SK-N-SH (cell line): ENCODE results near the gene COLEC12. TPM values are rescaled to one million over a fixed set of nuclear protein-coding genes. Genes with fewer than 3 reads are reported as not detected.

Experiments
- CTCF ChIA-PET: fragments of 300-600, 350-600 bp; formaldehyde crosslinking; extraction: SDS; loops from one replicate; lab custom pipeline; 2021; lab: Yijun Ruan, JAX
- POLR2A ChIA-PET: fragments of 350-600 bp; sonication (Branson Sonifier 250); formaldehyde crosslinking; extraction: SDS; loops from one replicate; lab custom pipeline; 2020; ENCODE audit warnings: antibody characterized with exemption, inconsistent platforms; lab: Yijun Ruan, JAX
- DNase-seq: peaks from one replicate; pipeline ENCODE4 v3.0.0; 2012
- H2AFZ ChIP-seq: fragments of 200-600 bp; sonication (generic); 2 replicates; pipeline ENCODE4 v1.8.1; 2016; ENCODE audit warnings: antibody characterized with exemption, mild to moderate bottlenecking, low read depth
- H3F3A ChIP-seq: fragments of 200-600 bp; sonication (generic); replicated peaks from 2 replicates; pipeline ENCODE3; 2016; ENCODE audit warnings: antibody characterized with exemption, mild to moderate bottlenecking; ENCODE audit not compliant: insufficient read depth
- H3K27ac ChIP-seq, 2 experiments: fragments of 200-500 bp in 1 of 2; fragments of 200-600 bp in 1 of 2; sonication (Bioruptor generic) in 1 of 2; sonication (generic), shearing (Covaris generic) in 1 of 2; 2 replicates each; pipeline versions ENCODE4 v1.5.1 to v1.6.1; 2014 to 2016; ENCODE audit warnings: low read depth in 2 of 2, inconsistent platforms in 1 of 2, low read length in 1 of 2, mild to moderate bottlenecking in 1 of 2, mixed read lengths in 1 of 2
- H3K27me3 ChIP-seq: fragments of 200-600 bp; sonication (generic), shearing (Covaris generic); 2 replicates; pipeline ENCODE4 v1.6.1; 2016; ENCODE audit warnings: mixed run types; ENCODE audit not compliant: insufficient read depth
- H3K36me3 ChIP-seq, 2 experiments: fragments of 200-500 bp in 1 of 2; fragments of 200-600 bp in 1 of 2; sonication (Bioruptor generic) in 1 of 2; sonication (generic) in 1 of 2; replicated peaks in 1 of 2; 2 replicates each; pipeline versions ENCODE3 to v1.5.1; 2014 to 2016; ENCODE audit warnings: low read length in 1 of 2, mild to moderate bottlenecking in 1 of 2; ENCODE audit not compliant: insufficient read depth in 2 of 2, control insufficient read depth in 1 of 2
- H3K4me1 ChIP-seq, 2 experiments: fragments of 200-500 bp in 1 of 2; fragments of 200-600 bp in 1 of 2; sonication (Bioruptor generic) in 1 of 2; sonication (generic), shearing (Covaris generic) in 1 of 2; 2 replicates each; pipeline versions ENCODE4 v1.5.1 to v1.6.1; 2014 to 2016; ENCODE audit warnings: low read depth in 1 of 2, low read length in 1 of 2, mixed run types in 1 of 2; ENCODE audit not compliant: insufficient read depth in 2 of 2, control insufficient read depth in 1 of 2
- H3K4me2 ChIP-seq: fragments of 200-600 bp; sonication (generic), shearing (Covaris generic); 2 replicates; pipeline ENCODE4 v1.6.1; 2017; ENCODE audit warnings: mixed run types
- H3K4me3 ChIP-seq, 2 experiments: fragments of 200-500 bp in 1 of 2; fragments of 200-600 bp in 1 of 2; sonication (Bioruptor generic) in 1 of 2; sonication (generic), shearing (Covaris generic) in 1 of 2; 2 replicates each; pipeline versions ENCODE4 v1.5.1 to v1.8.1; 2014 to 2016; ENCODE audit warnings: low read depth in 2 of 2, inconsistent platforms in 1 of 2, low read length in 1 of 2, mild to moderate bottlenecking in 1 of 2, mixed read lengths in 1 of 2, moderate library complexity in 1 of 2
- H3K79me2 ChIP-seq: fragments of 200-600 bp; sonication (generic); 2 replicates; pipeline ENCODE4 v1.8.1; 2017; ENCODE audit warnings: mild to moderate bottlenecking; ENCODE audit not compliant: insufficient read depth
- H3K9ac ChIP-seq: fragments of 200-600 bp; sonication (generic); 2 replicates; pipeline ENCODE4 v1.6.1; 2017; ENCODE audit warnings: mixed run types
- H3K9me2 ChIP-seq: fragments of 200-600 bp; sonication (generic); 2 replicates; pipeline ENCODE4 v1.6.1; 2017; ENCODE audit warnings: mixed run types
- H3K9me3 ChIP-seq: fragments of 200-600 bp; sonication (generic); 2 replicates; pipeline ENCODE4 v1.6.1; 2017; ENCODE audit warnings: mixed run types, mild to moderate bottlenecking, moderate library complexity
- H4K20me1 ChIP-seq: fragments of 200-600 bp; sonication (generic); 2 replicates; pipeline ENCODE4 v1.6.1; 2017; ENCODE audit warnings: mild to moderate bottlenecking, mixed run types; ENCODE audit not compliant: insufficient read depth
- CHD2 ChIP-seq: fragments of 150-350 bp; IDR thresholded peaks from 2 replicates; pipeline ENCODE4 v1.6.1; 2018; ENCODE audit warnings: low read length; ENCODE audit not compliant: partially characterized antibody
- ELF1 ChIP-seq: IDR thresholded peaks from 2 replicates; pipeline ENCODE4 v1.4.0; 2012
- FOSL2 ChIP-seq: IDR thresholded peaks from 2 replicates; pipeline ENCODE4 v1.4.0; 2012; ENCODE audit warnings: low read depth, mild to moderate bottlenecking, moderate library complexity, borderline replicate concordance
- FOXM1 ChIP-seq: IDR thresholded peaks from 2 replicates; pipeline ENCODE4 v1.4.0; 2012; ENCODE audit warnings: low read depth, mild to moderate bottlenecking
- GABPA ChIP-seq: IDR thresholded peaks from 2 replicates; pipeline ENCODE4 v1.4.0; 2012; ENCODE audit warnings: low read depth, mild to moderate bottlenecking
- GATA2 ChIP-seq: sonication (generic); formaldehyde crosslinking; IDR thresholded peaks from 2 replicates; pipeline ENCODE4 v1.5.0; 2020; ENCODE audit warnings: mild to moderate bottlenecking, missing genetic modification reagents
- MXI1 ChIP-seq: IDR thresholded peaks from 2 replicates; pipeline ENCODE4 v1.6.1; 2012; ENCODE audit warnings: mild to moderate bottlenecking, low read depth, low read length, improper control_type of control experiment
- NFIC ChIP-seq: IDR thresholded peaks from 2 replicates; pipeline ENCODE4 v1.4.0; 2012; ENCODE audit warnings: borderline replicate concordance
- NRF1 ChIP-seq: IDR thresholded peaks from 2 replicates; pipeline ENCODE4 v1.6.1; 2012; ENCODE audit warnings: low read depth, mild to moderate bottlenecking, low read length
- PBX3 ChIP-seq: IDR thresholded peaks from 2 replicates; pipeline ENCODE4; 2012
- POLR2AphosphoS5 ChIP-seq: IDR thresholded peaks from 2 replicates; pipeline ENCODE4 v1.6.1; 2012; ENCODE audit warnings: low read depth, low read length
- RCOR1 ChIP-seq: fragments of 150-350 bp; IDR thresholded peaks from 2 replicates; pipeline ENCODE4 v1.6.1; 2017; ENCODE audit warnings: antibody characterized with exemption, low read length
- REST ChIP-seq: IDR thresholded peaks from 2 replicates; pipeline ENCODE4 v1.6.1; 2012; ENCODE audit warnings: mild to moderate bottlenecking, low read depth, low read length, moderate library complexity
- SIN3A ChIP-seq: IDR thresholded peaks from 2 replicates; pipeline ENCODE4 v1.6.1; 2012; ENCODE audit warnings: low read depth, mild to moderate bottlenecking, low read length, moderate library complexity, borderline replicate concordance
- SMC3 ChIP-seq: IDR thresholded peaks from 2 replicates; pipeline ENCODE4 v1.6.1; 2012; ENCODE audit warnings: low read depth, low read length, improper control_type of control experiment
- TAF1 ChIP-seq: IDR thresholded peaks from 2 replicates; pipeline ENCODE4 v1.6.1; 2012; ENCODE audit warnings: low read depth, mild to moderate bottlenecking, low read length, moderate library complexity, borderline replicate concordance
- TCF12 ChIP-seq: IDR thresholded peaks from 2 replicates; pipeline ENCODE4 v1.4.0; 2012
- USF1 ChIP-seq: IDR thresholded peaks from 2 replicates; pipeline ENCODE4 v1.4.0; 2012; ENCODE audit warnings: low read depth, borderline replicate concordance
- ZBTB33 ChIP-seq: IDR thresholded peaks from 2 replicates; pipeline ENCODE4 v1.4.0; 2012; ENCODE audit warnings: low read depth, borderline replicate concordance
- WGBS: methylation state at CpG from one replicate; pipeline ENCODE4 v1.1.6; 2017; ENCODE audit warnings: low lambda C conversion rate; 5-methylcytosine and 5-hydroxymethylcytosine counted together
- polyA plus RNA-seq, 3 experiments: library from polyadenylated mRNA; depleted of rRNA; stranded (reverse); fragments of >200 nt; gene quantifications; 2 replicates each; pipeline ENCODE4 v1.2.3, GENCODE V29; 2012
- TF ChIP-seq, protein P1 (sequence below): IDR thresholded peaks from 2 replicates; pipeline ENCODE4 v1.4.0; 2012; ENCODE audit warnings: low read depth

Gene COLEC12
- polyA plus RNA-seq, 1 of the 3 experiments (the other 2 are of a cell fraction) = 41.2 TPM

GRCh38 chr18:446941-447560, 53.5 kb downstream of the COLEC12 start:
- Histone ChIP-seq H3K36me3 (no peaks in the 10 kb centered on the region), H4K20me1 (no peaks in the 10 kb centered on the region), H3F3A (peaks cover 3% of the 10 kb centered on the region), H3K9me3 (no peaks in the 10 kb centered on the region), H3K4me2 (no peak overlapping the region), H3K4me1 (peaks cover 0 to 2% of the 10 kb centered on the region in 2 experiments; a peak in 1 of 4 replicates), H2AFZ (no peak overlapping the region), H3K9me2 (no peaks in the 10 kb centered on the region), H3K79me2 (no peaks in the 10 kb centered on the region), H3K27me3 (no peaks in the 10 kb centered on the region), H3K4me3 (no peak overlapping the region), H3K9ac (no peak overlapping the region), H3K27ac (no peak overlapping the region)
- 77% methylated on average over 5 of the region's 5 CpGs for WGBS
- DNase-seq = no peak
- ChIA-PET POLR2A (no interaction called here), CTCF (no interaction called here)
- no peak for TF ChIP-seq GATA2 (CRISPR knock-in tag)
- no peak for TF ChIP-seq SIN3A
- TF ChIP-seq TCF12 = no peak
- no peak for TF ChIP-seq FOSL2
- TF ChIP-seq FOXM1 = no peak
- TF ChIP-seq, protein P1, sequence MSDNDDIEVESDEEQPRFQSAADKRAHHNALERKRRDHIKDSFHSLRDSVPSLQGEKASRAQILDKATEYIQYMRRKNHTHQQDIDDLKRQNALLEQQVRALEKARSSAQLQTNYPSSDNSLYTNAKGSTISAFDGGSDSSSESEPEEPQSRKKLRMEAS = no peak
- TF ChIP-seq SMC3 = no peak
- no peak for TF ChIP-seq NFIC
- no peak for TF ChIP-seq TAF1
- TF ChIP-seq REST = no peak
- TF ChIP-seq RCOR1 = no peak

DNA sequence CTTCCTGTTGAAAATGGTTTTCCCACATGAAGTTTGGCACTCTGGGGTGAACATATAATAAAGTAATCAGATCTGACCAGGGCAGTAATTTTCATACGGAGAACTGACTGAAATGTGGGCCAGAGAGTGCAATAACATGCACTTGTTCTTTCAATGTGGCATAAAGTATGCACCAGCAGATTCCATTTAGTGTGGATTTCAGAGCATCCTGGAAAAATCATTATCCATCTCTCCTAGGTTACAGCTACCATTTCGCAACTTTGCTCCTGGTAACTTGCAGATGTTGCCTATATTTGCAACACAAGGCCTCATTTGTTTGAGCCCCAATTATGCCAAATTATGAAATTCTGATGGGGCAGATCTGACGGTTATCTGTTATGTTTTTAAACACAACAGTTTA, 55.4 kb downstream of the COLEC12 start:
- H3K4me1 ChIP-seq = peaks cover 0 to 2% of the 10 kb centered on the region in 2 experiments; a peak in 1 of 4 replicates
- H3K79me2 ChIP-seq = no peaks in the 10 kb centered on the region
- no peak overlapping the region for H3K4me2 ChIP-seq
- ChIA-PET POLR2A (no interaction called here), CTCF (no interaction called here)
- TF ChIP-seq RCOR1 (no peak), NFIC (no peak), FOSL2 (no peak), FOXM1 (no peak), CHD2 (no peak), PBX3 (no peak), POLR2AphosphoS5 (no peak), USF1 (no peak), GABPA (no peak), SIN3A (no peak), ELF1 (no peak), TAF1 (no peak), NRF1 (no peak), ZBTB33 (no peak), MXI1 (no peak)
- TF ChIP-seq, protein P1 = no peak
- H3K4me3 ChIP-seq = no peak overlapping the region
- no peaks in the 10 kb centered on the region for H3K27me3 ChIP-seq
- no peaks in the 10 kb centered on the region for H4K20me1 ChIP-seq
- no peaks in the 10 kb centered on the region for H3K36me3 ChIP-seq
- peaks cover 3% of the 10 kb centered on the region for H3F3A ChIP-seq
- no peak overlapping the region for H3K9ac ChIP-seq
- H3K27ac ChIP-seq = no peak overlapping the region
- WGBS = 74% methylated on average over 3 of the region's 3 CpGs
- no peaks in the 10 kb centered on the region for H3K9me2 ChIP-seq
- no peaks in the 10 kb centered on the region for H3K9me3 ChIP-seq
- no peak for DNase-seq
- no peak overlapping the region for H2AFZ ChIP-seq
